Measurements from ENCODE around the gene GRIK3. TPM values are rescaled to one million over a fixed set of nuclear protein-coding genes. Genes with fewer than 3 reads are reported as not detected.

The GRIK3 gene
- total and polyA plus RNA-seq, 2 experiments from 2014 or later = 0.09 TPM; not detected in 1

DNA sequence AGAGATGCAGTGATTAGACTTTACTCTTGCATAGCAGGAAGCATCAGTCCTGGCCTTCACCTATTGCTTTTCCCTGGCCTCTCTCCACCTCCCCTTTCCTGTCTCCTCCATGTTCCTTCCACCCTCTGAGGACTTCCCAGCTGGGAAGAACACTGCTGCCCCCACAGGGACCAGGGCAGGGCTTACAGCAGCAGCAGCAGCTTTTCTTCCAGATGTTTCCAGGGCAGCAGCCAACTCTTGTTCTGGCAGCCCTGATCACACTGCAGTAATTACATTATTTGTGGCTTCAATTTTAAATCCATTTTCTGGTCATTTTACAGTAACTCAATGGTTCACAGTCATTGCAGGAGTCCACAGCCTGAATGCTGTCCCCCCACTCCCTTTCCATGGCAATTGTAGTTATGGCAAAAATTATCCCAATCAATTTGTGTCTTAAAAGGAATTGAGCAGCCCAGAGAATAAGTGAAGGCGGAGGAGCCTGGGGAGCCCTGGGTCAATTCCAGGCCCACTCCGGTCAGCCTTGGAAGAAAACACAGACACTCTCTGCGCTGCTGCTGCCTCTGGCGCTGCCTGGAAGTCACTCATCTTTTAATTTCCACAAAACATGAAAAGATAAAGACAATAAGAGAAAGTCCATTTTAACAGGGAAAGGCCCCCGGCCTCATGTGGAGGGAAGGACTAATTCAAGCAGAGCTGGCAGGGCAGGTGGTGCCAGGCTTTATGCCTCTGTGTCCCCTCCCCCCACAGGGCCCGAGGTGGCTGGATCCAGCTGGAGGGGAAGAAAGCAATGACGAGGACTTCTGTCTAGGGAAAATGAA lies 148.6 kb downstream of the GRIK3 start:
- H3K36me3 ChIP-seq = no peaks in the 10 kb centered on the region
- no peaks in the 10 kb centered on the region for H3K4me1 ChIP-seq (ENCODE audit: low read depth)
- no peaks in the 10 kb centered on the region for H3K9me3 ChIP-seq (ENCODE audit: low read depth)
- no peak overlapping the region for H3K27ac ChIP-seq
- H3K4me3 ChIP-seq = no peak overlapping the region
- TF ChIP-seq, protein P1, sequence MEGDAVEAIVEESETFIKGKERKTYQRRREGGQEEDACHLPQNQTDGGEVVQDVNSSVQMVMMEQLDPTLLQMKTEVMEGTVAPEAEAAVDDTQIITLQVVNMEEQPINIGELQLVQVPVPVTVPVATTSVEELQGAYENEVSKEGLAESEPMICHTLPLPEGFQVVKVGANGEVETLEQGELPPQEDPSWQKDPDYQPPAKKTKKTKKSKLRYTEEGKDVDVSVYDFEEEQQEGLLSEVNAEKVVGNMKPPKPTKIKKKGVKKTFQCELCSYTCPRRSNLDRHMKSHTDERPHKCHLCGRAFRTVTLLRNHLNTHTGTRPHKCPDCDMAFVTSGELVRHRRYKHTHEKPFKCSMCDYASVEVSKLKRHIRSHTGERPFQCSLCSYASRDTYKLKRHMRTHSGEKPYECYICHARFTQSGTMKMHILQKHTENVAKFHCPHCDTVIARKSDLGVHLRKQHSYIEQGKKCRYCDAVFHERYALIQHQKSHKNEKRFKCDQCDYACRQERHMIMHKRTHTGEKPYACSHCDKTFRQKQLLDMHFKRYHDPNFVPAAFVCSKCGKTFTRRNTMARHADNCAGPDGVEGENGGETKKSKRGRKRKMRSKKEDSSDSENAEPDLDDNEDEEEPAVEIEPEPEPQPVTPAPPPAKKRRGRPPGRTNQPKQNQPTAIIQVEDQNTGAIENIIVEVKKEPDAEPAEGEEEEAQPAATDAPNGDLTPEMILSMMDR (IDR thresholded peaks at IDR 0.05; ENCODE audit: low read depth, low read length) = no peak
- H3K27me3 ChIP-seq = no peaks in the 10 kb centered on the region
- DNase-seq (ENCODE audit: low read depth in 1 of 2, low spot score in 1 of 2) = no peak

DNA sequence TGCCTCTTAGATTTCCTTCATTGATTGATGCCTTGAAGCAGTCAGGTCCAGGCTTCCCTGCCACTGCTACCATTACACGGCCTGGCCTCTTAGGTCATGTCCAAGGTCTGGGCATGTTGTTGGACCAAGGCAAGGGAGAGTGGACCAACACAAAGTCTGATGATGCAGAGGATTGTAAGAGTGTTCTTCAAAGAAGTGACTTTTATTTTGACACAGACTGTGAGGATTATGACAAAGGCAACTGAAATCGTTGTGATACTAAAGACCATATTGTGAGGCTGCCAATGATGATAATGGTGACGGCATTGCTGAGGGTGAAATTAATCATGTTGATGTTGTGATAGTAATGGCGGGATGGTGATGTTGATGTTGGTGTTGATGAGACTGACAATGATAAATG lies 149.5 kb downstream of the GRIK3 start:
- no peaks in the 10 kb centered on the region for H3K27me3 ChIP-seq
- no peaks in the 10 kb centered on the region for H3K4me1 ChIP-seq (ENCODE audit: low read depth)
- H3K27ac ChIP-seq = no peak overlapping the region
- TF ChIP-seq, protein P1 (IDR thresholded peaks at IDR 0.05; ENCODE audit: low read depth, low read length) = no peak
- no peak overlapping the region for H3K4me3 ChIP-seq
- H3K9me3 ChIP-seq (ENCODE audit: low read depth) = no peaks in the 10 kb centered on the region
- no peaks in the 10 kb centered on the region for H3K36me3 ChIP-seq
- no peak for DNase-seq (ENCODE audit: low read depth in 1 of 2, low spot score in 1 of 2)

DNA sequence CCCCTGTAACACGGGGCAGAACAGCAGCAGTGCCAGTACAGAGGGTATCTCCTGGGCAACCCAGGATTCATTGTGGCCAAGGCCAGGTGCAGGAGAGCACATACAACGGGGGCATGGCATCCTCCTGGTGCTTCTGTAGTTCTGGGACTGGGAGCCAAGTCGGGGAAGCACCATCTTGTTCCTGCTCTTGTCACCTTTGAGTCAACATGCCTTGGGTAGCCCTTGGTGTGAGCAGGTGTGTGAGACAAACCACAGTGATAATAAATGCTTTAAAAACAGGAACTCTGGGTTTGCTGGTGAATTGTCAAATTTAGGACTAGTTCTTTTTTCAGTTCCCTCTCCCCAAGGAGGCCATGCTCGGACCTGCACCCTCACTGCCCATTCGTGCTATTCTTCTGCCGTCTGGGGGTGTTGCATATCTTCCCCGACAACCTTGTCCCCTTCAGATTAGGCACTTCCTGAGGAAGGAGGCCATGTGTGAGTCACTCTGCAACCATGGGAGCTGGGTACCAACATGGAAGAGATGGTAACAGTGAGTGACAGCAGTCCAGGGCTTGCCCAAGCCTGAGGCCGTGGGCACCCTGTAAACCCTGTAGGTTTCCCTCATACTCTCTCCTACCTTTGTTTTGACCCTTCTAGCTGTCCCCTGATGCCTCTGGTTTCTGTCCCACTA lies 150.2 kb downstream of the GRIK3 start:
- H3K4me1 ChIP-seq (ENCODE audit: low read depth) = no peaks in the 10 kb centered on the region
- no peak for DNase-seq (ENCODE audit: low read depth in 1 of 2, low spot score in 1 of 2)
- TF ChIP-seq, protein P1 (IDR thresholded peaks at IDR 0.05; ENCODE audit: low read depth, low read length) = no peak
- H3K4me3 ChIP-seq = no peak overlapping the region
- H3K36me3 ChIP-seq = no peaks in the 10 kb centered on the region
- H3K27ac ChIP-seq = no peak overlapping the region
- H3K9me3 ChIP-seq (ENCODE audit: low read depth) = no peaks in the 10 kb centered on the region
- no peaks in the 10 kb centered on the region for H3K27me3 ChIP-seq

DNA sequence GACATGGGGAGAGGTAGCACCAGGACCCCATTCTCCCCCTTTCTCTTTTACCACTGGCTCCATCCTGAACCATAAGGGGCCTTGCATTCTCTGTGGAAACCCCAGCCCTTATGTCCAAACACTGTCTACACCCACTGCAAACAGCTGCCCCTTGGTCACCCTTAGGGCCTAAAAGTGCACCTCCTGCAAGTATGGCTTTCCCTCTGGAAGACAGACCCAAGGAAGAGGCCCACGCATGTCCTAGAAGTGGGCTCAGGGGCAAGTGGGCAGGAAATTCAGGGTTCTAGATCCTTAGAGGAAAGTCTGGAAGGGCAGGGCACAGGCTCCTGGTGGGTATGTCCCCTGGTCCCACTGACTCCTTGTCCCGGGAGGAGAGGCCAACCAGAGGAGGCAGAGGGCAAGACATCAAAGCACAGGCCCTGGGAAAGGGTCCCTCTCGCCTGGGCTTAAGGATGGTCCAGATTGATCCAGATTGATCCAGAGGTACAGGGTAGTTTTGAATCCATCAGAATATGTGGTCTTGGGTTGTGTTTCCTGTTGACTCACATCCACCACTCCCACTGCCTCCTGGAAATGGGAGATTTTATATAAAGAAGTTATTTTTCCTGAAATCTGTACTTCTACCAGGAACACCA lies 150.9 kb downstream of the GRIK3 start:
- TF ChIP-seq, protein P1 (IDR thresholded peaks at IDR 0.05; ENCODE audit: low read depth, low read length) = no peak
- Histone ChIP-seq H3K27me3 (no peaks in the 10 kb centered on the region), H3K36me3 (no peaks in the 10 kb centered on the region), H3K4me1 (ENCODE audit: low read depth) (no peaks in the 10 kb centered on the region), H3K27ac (no peak overlapping the region), H3K4me3 (no peak overlapping the region), H3K9me3 (ENCODE audit: low read depth) (no peaks in the 10 kb centered on the region)
- DNase-seq (ENCODE audit: low read depth in 1 of 2, low spot score in 1 of 2) = no peak

DNA sequence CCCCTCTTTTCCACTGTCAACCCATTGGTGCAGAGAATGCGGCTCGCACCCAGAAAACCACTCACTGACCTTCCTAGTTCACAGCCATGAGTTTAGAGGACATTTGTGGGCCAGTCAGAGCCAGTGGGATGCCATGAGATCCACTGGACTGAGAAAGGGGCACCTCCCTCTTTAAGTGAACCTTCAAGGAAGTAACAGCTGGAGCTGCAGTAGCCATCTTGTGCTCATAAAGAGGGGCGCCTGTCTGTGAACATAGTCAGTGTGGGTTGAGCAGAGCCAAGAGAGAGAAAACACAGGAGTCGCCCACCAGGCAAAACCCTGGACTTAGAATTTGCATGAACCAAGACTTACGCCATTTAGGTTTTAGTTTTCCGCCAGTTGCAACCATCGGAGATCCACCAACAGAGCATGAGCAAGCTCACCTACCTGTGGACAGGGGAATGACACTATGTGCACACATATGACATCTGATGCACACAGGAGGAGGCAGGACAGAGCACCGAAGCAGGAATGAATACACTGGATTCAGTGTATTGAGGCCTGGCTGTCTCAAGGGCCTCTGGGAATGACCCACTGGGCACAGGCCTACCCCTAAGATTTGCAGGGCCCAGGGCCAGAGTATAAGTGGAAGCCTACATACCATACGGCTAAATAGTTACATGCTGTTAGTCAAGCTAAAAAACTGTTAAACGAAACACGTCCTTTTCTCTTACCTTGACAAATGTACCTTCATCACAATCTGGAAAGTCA lies 151.6 kb downstream of the GRIK3 start:
- H3K36me3 ChIP-seq = no peaks in the 10 kb centered on the region
- H3K27ac ChIP-seq = no peak overlapping the region
- H3K9me3 ChIP-seq (ENCODE audit: low read depth) = no peaks in the 10 kb centered on the region
- no peak overlapping the region for H3K4me3 ChIP-seq
- H3K27me3 ChIP-seq = no peaks in the 10 kb centered on the region
- TF ChIP-seq, protein P1 (IDR thresholded peaks at IDR 0.05; ENCODE audit: low read depth, low read length) = no peak
- no peak for DNase-seq (ENCODE audit: low read depth in 1 of 2, low spot score in 1 of 2)
- no peaks in the 10 kb centered on the region for H3K4me1 ChIP-seq (ENCODE audit: low read depth)
